Measurements from ENCODE around the gene CLEC4M. TPM values are rescaled to one million over a fixed set of nuclear protein-coding genes. Genes with fewer than 3 reads are reported as not detected.

The CLEC4M gene
- total and polyA plus RNA-seq, 2 of the 8 experiments (the other 6 are each of a cell fraction or from before 2014, with no cell fraction given), result not detected

GRCh38 chr19:7716762-7717161 is 46.3 kb upstream of the CLEC4M start:
- H3K23me2 ChIP-seq (ENCODE audit: low read depth, low read length), result no peaks in the 10 kb centered on the region
- WGBS, 2 experiments (ENCODE audit: extremely low coverage in 1 of 2, insufficient coverage in 1 of 2, insufficient read length in 1 of 2, insufficient replicate concordance in 2 of 2, low coverage in 1 of 2, low lambda C conversion rate in 2 of 2, missing lambda C conversion rate in 1 of 2), result 71% methylated on average over 1 of the region's 1 CpG; no CpG with 5 or more reads in 1 of the 2 experiments
- TF ChIP-seq SIX5 (IDR thresholded peaks at IDR 0.05; ENCODE audit: low read depth, low read length) (no peak), SUZ12 (IDR thresholded peaks at IDR 0.05; ENCODE audit: low read length) (no peak), E2F6 (IDR thresholded peaks at IDR 0.05) (no peak), USF2 (IDR thresholded peaks at IDR 0.05; ENCODE audit: low read length) (no peak), KDM1A (IDR thresholded peaks at IDR 0.05; ENCODE audit: borderline replicate concordance, low read length) (no peak), JUND (IDR thresholded peaks at IDR 0.05; ENCODE audit: low read length) (no peak), EP300 (IDR thresholded peaks at IDR 0.05; ENCODE audit: borderline replicate concordance in 1 of 2, low read depth in 2 of 2, low read length in 2 of 2) (no peak), BCL11A (IDR thresholded peaks at IDR 0.05; ENCODE audit: low read depth in 2 of 2, low read length in 2 of 2) (no peak), GABPA (IDR thresholded peaks at IDR 0.05; ENCODE audit: borderline replicate concordance, insufficient read depth, low read length) (no peak), RNF2 (IDR thresholded peaks at IDR 0.05; ENCODE audit: borderline replicate concordance, low read depth, low read length, missing control alignments, poor library complexity, severe bottlenecking) (no peak), TAF7 (optimal IDR thresholded peaks at IDR 0.05; ENCODE audit: borderline replicate concordance, low read depth, low read length) (no peak), SP1 (IDR thresholded peaks at IDR 0.05; ENCODE audit: low read depth, low read length) (no peak)

More at GRCh38 chr19:7716762-7717161, 46.3 kb upstream of the CLEC4M start:
- POLR2A ChIA-PET (ENCODE audit: partially characterized antibody), result no interaction called here
- Histone ChIP-seq H3K36me3 (ENCODE audit: control insufficient read depth in 2 of 4, insufficient read depth in 4 of 4, low read length in 3 of 4) (no peaks in the 10 kb centered on the region), H2BK5ac (ENCODE audit: low read depth, low read length) (no peak overlapping the region), H3K14ac (ENCODE audit: insufficient read length) (no peak overlapping the region), H2AFZ (ENCODE audit: low read length) (no peak overlapping the region), H3K23ac (ENCODE audit: insufficient read length) (no peak overlapping the region), H2BK12ac (ENCODE audit: low read depth, low read length) (no peak overlapping the region), H2BK120ac (replicated peaks; ENCODE audit: low read depth, low read length) (no peak overlapping the region), H3K27me3 (replicated peaks in 1 of 4; ENCODE audit: control insufficient read depth in 3 of 4, extremely low read depth in 1 of 4, insufficient read depth in 3 of 4, low read length in 3 of 4) (no peaks in the 10 kb centered on the region), H2BK20ac (ENCODE audit: low read length) (no peak overlapping the region), H2AK5ac (ENCODE audit: low read depth, low read length) (no peak overlapping the region), H4K8ac (ENCODE audit: extremely low read depth, insufficient read depth, low read length) (no peak overlapping the region), H3K4me2 (ENCODE audit: insufficient read depth in 1 of 2, low read depth in 2 of 2, low read length in 2 of 2) (no peak overlapping the region), H3K27ac (ENCODE audit: low read depth, low read length) (no peak overlapping the region), H3K4me3 (ENCODE audit: extremely low read depth in 1 of 4, insufficient read depth in 2 of 4, low read depth in 3 of 4, low read length in 4 of 4) (no peak overlapping the region), H2BK15ac (ENCODE audit: low read length) (no peak overlapping the region), H4K91ac (replicated peaks; ENCODE audit: insufficient read length, low read length) (no peak overlapping the region), H3K79me2 (ENCODE audit: control insufficient read depth in 1 of 2, insufficient read depth in 2 of 2, low read length in 2 of 2) (no peaks in the 10 kb centered on the region), H3K9me3 (ENCODE audit: insufficient read depth in 2 of 2, low read depth in 1 of 2, low read length in 1 of 2) (peaks cover 0 to 2% of the 10 kb centered on the region in 2 experiments; a peak in 1 of 4 replicates), H3K4me1 (replicated peaks in 1 of 4; ENCODE audit: control insufficient read depth in 3 of 4, insufficient read depth in 4 of 4, low read length in 3 of 4) (no peaks in the 10 kb centered on the region), H3K79me1 (ENCODE audit: low read depth, low read length) (no peaks in the 10 kb centered on the region), H3K9ac (replicated peaks in 1 of 4; ENCODE audit: extremely low read depth in 1 of 4, low read depth in 3 of 4, low read length in 3 of 4) (no peak overlapping the region), H3K4ac (replicated peaks; ENCODE audit: insufficient read length, low read depth, low read length) (no peak overlapping the region), H4K20me1 (replicated peaks in 1 of 2; ENCODE audit: control insufficient read depth in 1 of 2, insufficient read depth in 2 of 2, low read length in 2 of 2) (no peaks in the 10 kb centered on the region), H3K56ac (replicated peaks; ENCODE audit: insufficient read length, low read depth, low read length) (no peak overlapping the region), H3K18ac (ENCODE audit: extremely low read depth, low read length) (no peak overlapping the region), H4K5ac (ENCODE audit: insufficient read length, low read depth, low read length) (no peak overlapping the region)
- FAIRE-seq (no peak), DNase-seq (ENCODE audit: low read depth in 1 of 2, low spot score in 2 of 2) (no peak)
- CTCF ChIA-PET (ENCODE audit: partially characterized antibody), result no interaction called here

Data from H1 (cell line).